GM12864 (cell line): ENCODE data around the gene NBAS.

Experiments used
- DNase-seq: peaks from one replicate; pipeline ENCODE4 v3.0.0-alpha.2; 2011; ENCODE audit warnings: low read depth
- H3K4me3 ChIP-seq: 2 replicates; pipeline ENCODE4 v1.5.1; 2011; ENCODE audit warnings: mild to moderate bottlenecking, low read depth, low read length, control low read depth
- CTCF ChIP-seq: IDR thresholded peaks from 2 replicates; pipeline ENCODE4 v1.5.1; 2011; ENCODE audit warnings: low read depth, mild to moderate bottlenecking, moderate library complexity, low read length, control low read depth, inconsistent platforms; ENCODE audit errors: missing control alignments

Gene NBAS

GRCh38 chr2:15152382-15152781 is 408.8 kb downstream of the NBAS start:
- DNase-seq, result no peak
- no peak overlapping the region for H3K4me3 ChIP-seq
- no peak for TF ChIP-seq CTCF

- no peak overlapping the region for H3K4me3 ChIP-seq
- no peak for TF ChIP-seq CTCF
- DNase-seq, result no peak
These were observed 412.1 kb downstream of the NBAS start for GRCh38 chr2:15149063-15149462.

GRCh38 chr2:15147591-15147990 is 413.5 kb downstream of the NBAS start:
- no peak for TF ChIP-seq CTCF

GRCh38 chr2:15146960-15147359 is 414.2 kb downstream of the NBAS start:
- H3K4me3 ChIP-seq, result no peak overlapping the region
- no peak for DNase-seq
- TF ChIP-seq CTCF, result no peak

More at GRCh38 chr2:15147591-15147990, 413.5 kb downstream of the NBAS start:
- DNase-seq, result no peak
- no peak overlapping the region for H3K4me3 ChIP-seq

GRCh38 chr2:15145919-15146318 is 415.2 kb downstream of the NBAS start:
- TF ChIP-seq CTCF, result no peak
- DNase-seq, result no peak
- H3K4me3 ChIP-seq, result no peak overlapping the region

GRCh38 chr2:15145046-15145817 is 415.9 kb downstream of the NBAS start:
- TF ChIP-seq CTCF, result no peak
- no peak for DNase-seq
- no peak overlapping the region for H3K4me3 ChIP-seq
